Activated CD8-positive, alpha-beta memory T cell treated with anti-CD3 and anti-CD28 coated beads, Interleukin-2, amount 50 U/mL, for 4 hours (primary cell): ENCODE results near the gene PIM1.
"Not testable (repeated sequence)": the region's sequence is repeated elsewhere in the genome, so short reads cannot be mapped to it uniquely, and the experiment has no call there.

Experiments used
- DNase-seq: peaks from one replicate; pipeline ENCODE4 v3.0.0-alpha.2; 2020

The PIM1 gene

DNA sequence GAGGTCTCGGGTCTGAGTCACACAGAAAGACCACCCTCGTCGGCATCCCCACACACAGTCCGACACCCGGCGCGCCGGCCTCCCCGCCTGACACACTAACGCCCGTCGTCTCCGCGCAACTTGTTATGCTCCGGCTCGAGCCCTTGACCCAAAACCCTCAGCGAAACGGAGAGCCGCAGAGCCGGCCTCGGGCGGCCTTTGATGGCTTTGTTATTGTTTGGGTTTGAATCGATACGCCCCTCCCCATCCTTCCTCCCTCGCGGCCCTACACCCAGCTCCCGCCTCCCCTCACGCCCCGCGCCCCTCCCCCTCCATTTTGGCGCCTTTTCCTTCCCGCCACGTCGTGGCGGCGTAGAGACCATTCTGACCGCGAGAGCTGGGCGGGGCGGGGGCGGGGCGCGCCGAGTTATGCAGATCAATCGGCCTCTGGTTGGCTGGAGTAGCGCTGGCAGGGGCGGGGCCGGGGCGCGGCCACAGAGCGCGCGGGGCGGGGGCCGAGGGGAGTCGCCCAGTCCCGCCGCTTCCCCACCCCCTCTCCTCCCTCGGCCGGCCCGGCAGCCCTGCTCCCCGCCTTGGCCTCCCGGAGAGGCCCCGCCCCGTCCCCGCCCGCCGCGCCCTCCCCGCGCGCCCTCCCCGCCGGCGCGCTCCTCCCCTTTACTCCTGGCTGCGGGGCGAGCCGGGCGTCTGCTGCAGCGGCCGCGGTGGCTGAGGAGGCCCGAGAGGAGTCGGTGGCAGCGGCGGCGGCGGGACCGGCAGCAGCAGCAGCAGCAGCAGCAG lies at the start of gene PIM1:
Gene PIM1, plus strand, starts transcription at position 657 of the 777 bp plus-strand sequence. CDS start 424 bp downstream, outside the sequence.
- peak; percentile 99 for DNase-seq

- DNase-seq = no peak
These were observed 48.4 kb upstream of the PIM1 start for GRCh38 chr6:37121556-37121955.

- DNase-seq = no peak
These were observed 47.1 kb upstream of the PIM1 start for GRCh38 chr6:37122861-37123260.

DNA sequence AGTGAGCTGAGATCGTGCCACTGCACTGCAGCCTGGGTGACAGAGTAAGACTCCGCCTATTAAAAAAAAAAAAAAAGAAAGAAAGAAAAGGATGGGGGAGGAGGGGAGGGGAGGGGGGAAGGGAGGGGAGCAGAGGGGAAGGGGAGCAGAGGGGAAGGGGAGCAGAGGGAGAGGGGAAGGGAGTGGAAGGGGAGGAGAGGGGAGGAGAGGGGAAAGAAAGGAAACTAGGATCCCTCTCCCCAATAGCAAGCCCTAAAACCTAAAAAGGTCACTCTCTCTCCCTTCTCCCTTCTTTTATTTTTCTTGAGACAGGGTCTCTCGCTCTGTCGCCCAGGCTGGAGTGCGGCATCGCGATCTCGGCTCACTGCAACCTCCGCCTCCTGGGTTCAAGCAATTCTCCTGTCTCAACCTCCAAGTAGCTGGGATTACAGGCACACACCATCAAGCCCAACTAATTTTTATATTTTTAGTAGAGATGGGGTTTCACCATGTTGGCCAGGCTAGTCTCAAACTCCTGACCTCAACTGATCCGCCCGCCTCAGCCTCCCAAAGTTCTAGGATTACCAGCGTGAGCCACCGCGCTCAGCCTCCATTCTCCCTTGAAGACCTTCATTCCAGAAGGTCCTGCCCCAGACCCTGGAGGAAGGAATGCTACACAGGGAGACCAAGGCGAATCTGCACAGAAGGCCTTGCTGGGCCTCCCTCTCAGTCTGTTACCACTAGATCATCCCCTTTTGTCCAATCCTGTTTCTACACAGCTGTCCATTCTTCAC lies 45.8 kb upstream of the PIM1 start:
- no peak for DNase-seq

- no peak for DNase-seq
These were observed 44.0 kb upstream of the PIM1 start for GRCh38 chr6:37125774-37126492.

DNA sequence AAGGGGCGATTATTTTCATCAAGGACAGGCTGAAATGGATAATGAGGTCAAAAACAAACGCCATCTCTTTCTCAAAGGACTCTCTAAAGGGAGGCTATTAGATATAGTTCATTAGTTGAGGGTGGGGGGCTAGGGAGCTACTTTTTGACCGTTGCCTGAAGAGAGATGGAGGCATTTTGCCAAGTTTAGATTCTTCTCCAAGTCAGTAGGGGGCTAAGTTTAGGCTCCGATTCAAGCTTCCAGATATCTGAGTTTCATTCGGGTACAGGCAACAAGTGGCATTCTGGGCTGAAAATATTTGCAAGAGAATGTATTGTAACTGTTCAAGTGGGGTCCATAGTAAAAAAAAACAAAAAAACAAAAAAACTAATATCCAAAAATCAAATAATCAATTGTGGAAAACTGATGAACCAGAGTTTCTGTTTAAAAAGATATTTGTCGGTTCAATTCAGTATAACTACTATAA lies 43.4 kb upstream of the PIM1 start:
- DNase-seq = no peak

GRCh38 chr6:37126961-37127616 lies 42.9 kb upstream of the PIM1 start:
- no peak for DNase-seq

DNA sequence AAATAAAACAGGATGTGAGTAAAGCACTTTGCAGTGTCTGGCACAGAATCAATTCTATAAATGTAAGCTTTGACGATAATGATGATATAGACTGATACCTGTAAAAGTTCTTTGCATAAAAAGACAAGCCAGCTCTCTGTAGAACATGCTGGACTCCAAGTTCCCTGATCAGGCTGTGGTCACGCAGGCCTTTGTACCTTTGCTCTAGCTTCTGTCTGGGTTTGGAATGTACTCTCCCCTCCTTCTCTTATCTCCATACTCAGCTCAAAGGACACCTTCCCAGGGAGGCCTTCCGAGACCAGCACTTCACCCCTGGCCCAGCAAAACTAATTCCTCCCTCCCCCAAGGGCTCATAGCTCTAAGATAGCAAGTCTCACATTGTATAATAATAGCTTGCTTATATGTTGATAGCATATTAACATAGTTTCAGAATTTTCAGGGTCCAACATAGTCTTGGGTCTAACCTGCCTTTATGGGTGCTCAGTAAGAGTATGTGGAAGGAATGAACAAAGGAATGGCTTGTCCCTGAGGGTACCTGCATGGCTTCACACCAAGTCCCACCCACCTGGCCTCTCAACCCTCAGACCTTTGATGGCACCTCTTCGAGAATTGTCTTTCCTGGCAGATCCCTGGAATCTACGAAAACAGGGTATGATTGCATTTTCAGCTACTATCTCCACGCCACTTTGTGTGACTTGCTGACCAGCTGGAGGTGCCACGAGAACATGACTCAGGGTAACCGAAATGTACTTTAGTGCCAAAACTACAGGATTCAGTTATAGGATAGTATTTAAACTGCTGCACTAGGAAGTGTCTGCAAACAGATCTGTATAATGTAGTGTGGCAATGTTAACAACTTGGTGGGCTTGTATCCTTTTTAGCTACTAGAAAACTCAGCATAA lies 41.7 kb upstream of the PIM1 start:
- DNase-seq = no peak

- not testable (repeated sequence) for DNase-seq
These were observed 41.0 kb upstream of the PIM1 start for GRCh38 chr6:37128863-37129443.

DNA sequence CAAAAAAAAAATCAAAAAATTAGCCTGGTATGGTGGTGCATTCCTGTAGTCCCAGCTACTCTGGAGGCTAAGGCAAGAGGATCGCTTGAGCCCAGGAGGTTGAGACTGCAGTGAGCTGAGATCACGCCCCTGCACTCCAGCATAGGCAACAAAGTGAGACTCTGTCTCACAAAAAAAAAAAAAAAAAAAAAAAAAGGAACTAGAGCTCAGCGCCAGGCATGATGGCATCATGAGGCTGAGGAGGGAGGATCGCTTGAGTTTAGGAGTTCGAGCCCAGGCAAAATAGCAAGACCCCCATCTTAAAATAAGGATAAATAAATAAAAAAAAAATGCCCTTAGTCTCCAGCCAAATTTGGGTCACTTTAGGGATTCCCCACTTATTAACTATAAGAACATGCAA lies 40.4 kb upstream of the PIM1 start:
- DNase-seq = no peak

GRCh38 chr6:37130704-37131103 lies 39.2 kb upstream of the PIM1 start:
- no peak for DNase-seq

DNA sequence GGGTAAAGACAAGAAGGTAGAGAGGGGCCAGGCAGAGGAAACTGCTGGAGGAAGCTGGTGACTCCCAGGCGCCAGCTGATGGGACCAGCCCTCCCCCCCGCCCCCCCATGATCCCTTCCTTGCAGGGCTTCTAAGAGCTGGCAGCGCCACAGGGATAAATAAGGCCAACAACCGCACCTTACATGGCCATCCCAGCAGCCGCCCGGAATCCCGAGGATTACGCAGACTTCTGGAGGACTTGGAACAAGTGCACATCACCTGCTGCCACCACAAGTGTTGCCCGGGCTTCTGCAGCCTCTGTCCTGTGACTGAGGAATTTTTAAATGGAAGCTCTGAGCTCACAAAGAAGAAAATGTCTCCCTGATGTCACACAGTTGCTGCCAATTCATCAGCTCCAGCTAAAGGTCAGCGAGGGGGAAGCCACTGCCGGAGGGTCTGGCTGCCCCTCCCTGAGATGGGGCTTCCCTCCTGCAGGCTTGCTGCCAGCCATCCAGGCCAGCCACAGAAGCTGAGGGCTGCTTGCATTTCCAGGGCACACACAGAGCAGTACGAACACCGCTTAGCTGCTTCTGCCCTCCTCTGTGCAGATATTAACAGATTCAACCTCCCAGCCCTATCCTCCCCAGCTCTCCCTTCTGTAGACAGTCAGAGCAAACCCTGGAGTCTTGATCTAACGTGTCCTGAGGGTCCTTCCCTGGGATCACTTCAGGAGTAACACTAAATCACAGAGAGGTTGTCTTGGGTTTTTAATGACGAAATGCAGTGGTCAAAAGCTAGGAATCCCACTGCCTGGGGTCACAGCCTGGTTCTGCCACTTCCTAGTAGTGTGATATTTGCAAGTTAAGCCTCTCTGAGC lies 38.6 kb upstream of the PIM1 start:
- DNase-seq = no peak

DNA sequence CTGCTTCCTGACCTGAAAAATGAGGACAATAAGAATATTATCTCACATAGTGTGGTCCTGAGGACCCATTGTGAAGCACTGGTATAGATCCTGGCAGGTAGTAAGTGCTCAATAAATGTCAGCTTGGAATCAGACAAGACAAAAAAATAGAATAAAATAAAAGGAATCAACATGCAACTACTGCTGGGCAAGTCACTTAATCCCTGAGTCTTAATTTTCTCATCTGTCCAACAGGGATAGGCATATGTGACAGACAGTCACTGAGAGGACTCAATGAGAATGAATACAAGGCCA lies 38.0 kb upstream of the PIM1 start:
- DNase-seq = no peak

GRCh38 chr6:37134036-37134395 lies 35.9 kb upstream of the PIM1 start:
- DNase-seq = no peak

DNA sequence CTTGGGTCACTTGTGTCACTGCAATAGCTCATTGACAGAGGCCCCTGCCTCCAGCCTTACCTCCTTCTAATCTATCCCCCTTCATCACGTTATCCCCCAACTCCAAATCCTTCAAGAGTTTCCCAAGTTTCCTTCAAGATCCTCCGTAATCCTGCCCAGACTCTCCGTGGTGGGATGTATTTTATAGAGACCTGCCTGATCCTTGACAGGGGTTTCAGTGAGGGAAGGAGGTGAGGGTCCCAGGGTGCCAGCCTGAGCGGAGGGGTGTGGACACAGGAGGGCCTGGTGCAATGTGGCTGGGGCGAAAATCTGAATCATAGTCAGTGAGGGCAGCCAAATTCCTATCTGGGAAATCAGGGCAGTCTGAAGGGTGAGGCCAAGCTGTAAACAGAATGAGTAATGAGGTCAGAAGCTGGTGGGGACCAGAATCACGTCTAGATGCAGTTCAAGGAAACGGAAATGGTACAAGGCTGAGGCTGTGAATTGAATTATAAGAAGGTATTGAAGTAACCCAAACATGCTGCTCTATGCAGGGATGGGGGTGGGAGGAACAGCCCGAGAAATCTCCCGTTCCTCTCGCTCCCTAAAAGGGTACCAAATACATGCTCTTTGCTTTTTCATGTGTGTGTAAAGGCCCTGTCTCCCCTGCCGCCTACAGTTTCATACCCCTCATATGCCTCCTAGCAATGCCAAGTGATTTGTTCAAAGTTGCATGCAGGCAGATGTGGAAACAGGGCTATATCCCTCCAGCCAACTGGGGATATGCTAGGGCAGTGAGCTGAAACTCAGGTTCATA lies 35.4 kb upstream of the PIM1 start:
- peak; percentile 16 for DNase-seq

DNA sequence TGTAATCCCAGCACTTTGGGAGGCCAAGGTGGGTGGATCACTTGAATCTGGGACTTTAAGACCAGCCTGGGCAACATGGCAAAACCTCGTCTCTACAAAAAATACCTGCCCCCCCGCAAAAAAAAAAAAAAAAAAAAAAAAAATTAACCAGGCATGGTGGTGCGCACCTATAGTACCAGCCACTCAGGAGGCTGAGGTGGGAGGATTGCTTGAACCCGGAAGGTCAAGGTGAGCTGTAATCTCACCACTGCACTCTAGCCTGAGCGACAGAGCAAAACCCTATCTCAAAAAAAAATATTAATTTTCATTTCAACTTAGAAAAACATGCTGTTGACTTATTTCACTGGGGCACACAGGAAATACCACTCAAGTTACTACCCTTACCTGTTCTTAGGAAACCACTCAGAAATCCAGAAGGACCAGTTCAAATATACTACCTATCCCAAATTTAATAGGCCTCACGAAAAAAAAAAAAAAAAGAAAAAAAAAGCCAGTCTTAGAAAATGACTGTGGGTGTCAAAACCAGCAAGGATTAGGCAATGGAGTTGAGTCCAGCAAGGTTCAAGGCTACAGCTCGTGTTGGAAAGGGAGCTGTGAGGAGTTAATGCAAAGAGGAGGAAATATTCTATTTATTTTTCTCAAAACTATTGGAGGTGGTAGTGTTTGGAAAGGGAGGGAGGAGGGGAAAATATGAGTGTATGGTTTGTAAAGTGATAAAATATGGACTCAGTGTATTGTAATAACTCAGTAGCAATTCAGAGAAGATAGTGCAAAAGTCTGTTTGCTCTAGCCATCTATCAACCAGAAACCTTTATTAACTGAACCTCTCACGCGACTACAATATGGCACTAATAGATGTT lies 33.9 kb upstream of the PIM1 start:
- DNase-seq = no peak

GRCh38 chr6:37136821-37137200 lies 33.1 kb upstream of the PIM1 start:
- no peak for DNase-seq

DNA sequence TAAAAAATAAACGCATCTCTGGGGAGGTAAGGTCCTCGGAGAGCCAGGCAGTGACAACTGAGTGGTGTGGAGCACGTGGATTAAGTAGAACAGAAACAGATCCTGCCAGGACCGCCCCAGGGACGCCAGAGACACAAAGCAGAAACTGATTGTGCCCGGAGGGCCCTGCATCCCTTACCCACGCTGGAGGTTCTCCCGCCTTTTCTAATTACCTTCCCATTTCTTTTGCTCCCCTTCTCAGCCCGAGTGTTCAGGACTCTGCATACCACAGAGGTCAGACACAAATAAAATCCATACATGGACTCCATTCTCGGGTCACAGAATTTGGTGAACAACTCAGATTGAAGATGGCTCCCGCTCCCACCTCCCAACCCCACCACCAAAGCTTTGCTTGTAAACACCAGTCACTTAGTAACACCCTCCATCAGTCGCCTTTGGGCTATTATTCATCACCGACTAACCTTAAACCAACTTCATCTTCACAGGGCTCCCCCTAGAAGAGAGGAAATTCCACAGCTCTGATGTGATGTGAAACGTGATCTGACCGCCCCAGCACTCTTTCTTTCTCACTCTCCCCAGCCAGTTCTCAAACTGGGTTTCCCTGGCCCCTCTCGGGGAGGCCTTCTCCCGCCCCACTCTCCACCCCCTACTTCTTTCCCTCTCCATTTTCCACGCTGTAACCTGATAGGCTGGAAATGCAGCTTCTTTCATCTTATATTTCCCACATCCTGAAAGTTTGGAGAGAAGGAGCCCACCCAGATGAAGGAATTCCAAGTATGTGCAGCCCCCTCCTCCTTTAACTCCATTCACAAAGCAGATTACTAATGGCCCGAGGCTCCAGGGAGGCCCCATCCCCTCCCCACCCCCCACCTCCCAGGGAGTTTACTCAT lies 32.5 kb upstream of the PIM1 start:
- DNase-seq = peak; percentile 20
